ENCODE results near the gene RELL2. TPM values are rescaled to one million over a fixed set of nuclear protein-coding genes. Genes with fewer than 3 reads are reported as not detected.

RELL2 gene
- total RNA-seq, 1 experiment from 2014 or later = 3.3 TPM

- ChIA-PET CTCF (no interaction called here), POLR2A (ENCODE audit: unreplicated experiment) (no interaction called here)
- Histone ChIP-seq H3K4me1 (replicated peaks; ENCODE audit: insufficient read depth) (peaks cover 7% of the 10 kb centered on the region), H3K4me3 (no peak overlapping the region), H3K79me2 (ENCODE audit: low read depth) (no peaks in the 10 kb centered on the region), H3K9me3 (ENCODE audit: insufficient read depth, low read depth) (no peaks in the 10 kb centered on the region), H3K9me2 (ENCODE audit: insufficient read depth) (no peaks in the 10 kb centered on the region), H4K20me1 (ENCODE audit: insufficient read depth) (no peaks in the 10 kb centered on the region), H3K4me2 (no peak overlapping the region), H2AFZ (no peak overlapping the region), H3K36me3 (ENCODE audit: low read depth) (peaks cover 8% of the 10 kb centered on the region; the same call in 1 of the 2 replicates), H3K27me3 (ENCODE audit: insufficient read depth, low read depth) (no peaks in the 10 kb centered on the region), H3F3A (ENCODE audit: insufficient read depth, low read depth) (peaks cover 18% of the 10 kb centered on the region), H3K27ac (no peak overlapping the region)
- TF ChIP-seq EZH2 (IDR thresholded peaks at IDR 0.05; ENCODE audit: low read depth) = no peak
- TF ChIP-seq, protein P1, sequence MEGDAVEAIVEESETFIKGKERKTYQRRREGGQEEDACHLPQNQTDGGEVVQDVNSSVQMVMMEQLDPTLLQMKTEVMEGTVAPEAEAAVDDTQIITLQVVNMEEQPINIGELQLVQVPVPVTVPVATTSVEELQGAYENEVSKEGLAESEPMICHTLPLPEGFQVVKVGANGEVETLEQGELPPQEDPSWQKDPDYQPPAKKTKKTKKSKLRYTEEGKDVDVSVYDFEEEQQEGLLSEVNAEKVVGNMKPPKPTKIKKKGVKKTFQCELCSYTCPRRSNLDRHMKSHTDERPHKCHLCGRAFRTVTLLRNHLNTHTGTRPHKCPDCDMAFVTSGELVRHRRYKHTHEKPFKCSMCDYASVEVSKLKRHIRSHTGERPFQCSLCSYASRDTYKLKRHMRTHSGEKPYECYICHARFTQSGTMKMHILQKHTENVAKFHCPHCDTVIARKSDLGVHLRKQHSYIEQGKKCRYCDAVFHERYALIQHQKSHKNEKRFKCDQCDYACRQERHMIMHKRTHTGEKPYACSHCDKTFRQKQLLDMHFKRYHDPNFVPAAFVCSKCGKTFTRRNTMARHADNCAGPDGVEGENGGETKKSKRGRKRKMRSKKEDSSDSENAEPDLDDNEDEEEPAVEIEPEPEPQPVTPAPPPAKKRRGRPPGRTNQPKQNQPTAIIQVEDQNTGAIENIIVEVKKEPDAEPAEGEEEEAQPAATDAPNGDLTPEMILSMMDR (conservative IDR thresholded peaks at IDR 0.05) = no peak
- no peak for DNase-seq
- intact Hi-C loops (cut with micrococcal nuclease; ENCODE audit: unreplicated experiment) = no loop called here
- BruUV-seq (replicated peaks) = no TSS peak
Observed at GRCh38 chr5:141656396-141656795, 19.6 kb downstream of the RELL2 start.

DNA sequence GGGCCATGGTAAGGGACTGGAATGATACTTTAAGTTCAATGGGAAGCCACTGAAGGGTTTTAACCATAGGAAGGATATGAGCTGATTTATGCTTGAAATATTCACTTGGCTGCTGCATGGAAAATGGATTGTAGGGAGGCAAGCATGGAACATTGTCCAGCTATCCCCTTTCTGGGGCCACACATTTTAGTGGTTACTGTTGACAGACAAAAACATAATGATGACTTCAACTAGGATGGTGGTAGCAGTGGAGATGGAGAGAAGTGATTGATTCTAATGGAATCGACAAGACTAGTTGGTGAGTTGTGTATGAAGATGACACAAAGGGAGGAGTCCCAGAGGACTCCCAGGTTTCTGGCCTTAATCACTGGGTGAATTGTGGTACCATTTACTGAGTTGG is 20.6 kb downstream of the RELL2 start:
- TF ChIP-seq EZH2 (IDR thresholded peaks at IDR 0.05; ENCODE audit: low read depth) = no peak
- TF ChIP-seq, protein P1 (conservative IDR thresholded peaks at IDR 0.05) = no peak
- H4K20me1 ChIP-seq (ENCODE audit: insufficient read depth) = no peaks in the 10 kb centered on the region
- H2AFZ ChIP-seq = no peak overlapping the region
- no peaks in the 10 kb centered on the region for H3K27me3 ChIP-seq (ENCODE audit: insufficient read depth, low read depth)
- H3K79me2 ChIP-seq (ENCODE audit: low read depth) = no peaks in the 10 kb centered on the region
- DNase-seq = no peak
- no peaks in the 10 kb centered on the region; the same call in 1 of the 2 replicates for H3K4me1 ChIP-seq (replicated peaks; ENCODE audit: insufficient read depth)
- H3K9me3 ChIP-seq (ENCODE audit: insufficient read depth, low read depth) = no peaks in the 10 kb centered on the region
- H3K9me2 ChIP-seq (ENCODE audit: insufficient read depth) = no peaks in the 10 kb centered on the region
- peaks cover 10% of the 10 kb centered on the region; the same call in 1 of the 2 replicates for H3K36me3 ChIP-seq (ENCODE audit: low read depth)
- ChIA-PET CTCF (interaction anchor here (0.7 kb wide), 1 partner anchor 94 kb away, joined by 3 read pairs; no protein-coding TSS in a partner anchor), POLR2A (ENCODE audit: unreplicated experiment) (interaction anchor here (0.6 kb wide), 1 partner anchor 20 kb away, joined by 3 read pairs; no protein-coding TSS in a partner anchor)
- no TSS peak for BruUV-seq (replicated peaks)
- H3K4me2 ChIP-seq = no peak overlapping the region
- intact Hi-C loops (cut with micrococcal nuclease; ENCODE audit: unreplicated experiment) = no loop called here
- no peak overlapping the region for H3K4me3 ChIP-seq
- peaks cover 11% of the 10 kb centered on the region for H3F3A ChIP-seq (ENCODE audit: insufficient read depth, low read depth)
- H3K27ac ChIP-seq = no peak overlapping the region

GRCh38 chr5:141657937-141658545 is 21.2 kb downstream of the RELL2 start:
- POLR2A ChIA-PET (ENCODE audit: unreplicated experiment) = interaction anchor here (0.6 kb wide), 1 partner anchor 21 kb away, joined by 3 read pairs; no protein-coding TSS in a partner anchor
- Histone ChIP-seq H3F3A (ENCODE audit: insufficient read depth, low read depth) (peaks cover 6% of the 10 kb centered on the region), H3K36me3 (ENCODE audit: low read depth) (peaks cover 10% of the 10 kb centered on the region; the same call in 1 of the 2 replicates), H3K4me3 (no peak overlapping the region), H2AFZ (no peak overlapping the region), H3K4me2 (no peak overlapping the region), H4K20me1 (ENCODE audit: insufficient read depth) (no peaks in the 10 kb centered on the region), H3K9me2 (ENCODE audit: insufficient read depth) (no peaks in the 10 kb centered on the region), H3K27ac (no peak overlapping the region), H3K79me2 (ENCODE audit: low read depth) (no peaks in the 10 kb centered on the region), H3K27me3 (ENCODE audit: insufficient read depth, low read depth) (no peaks in the 10 kb centered on the region), H3K9me3 (ENCODE audit: insufficient read depth, low read depth) (no peaks in the 10 kb centered on the region), H3K4me1 (replicated peaks; ENCODE audit: insufficient read depth) (no peaks in the 10 kb centered on the region; the same call in 1 of the 2 replicates)
- intact Hi-C loops (cut with micrococcal nuclease; ENCODE audit: unreplicated experiment) = no loop called here
- DNase-seq = peak in 1 of 2 experiments; percentile 75
- CTCF ChIA-PET = interaction anchor here (0.7 kb wide), 1 partner anchor 94 kb away, joined by 3 read pairs; no protein-coding TSS in a partner anchor
- no peak for TF ChIP-seq EZH2 (IDR thresholded peaks at IDR 0.05; ENCODE audit: low read depth)
- TF ChIP-seq, protein P1 (conservative IDR thresholded peaks at IDR 0.05) = no peak
- no TSS peak for BruUV-seq (replicated peaks)

Measured in PC-9 (cell line).